ENCODE data around the gene TGFBRAP1. TPM values are rescaled to one million over a fixed set of nuclear protein-coding genes. Genes with fewer than 3 reads are reported as not detected.
A peak's percentile ranks its signal among the peaks of the same experiment; 100 is the strongest.

The TGFBRAP1 gene
- 9.5 TPM for polyA plus RNA-seq (2013, experiment 1 of 2)
- 8.0 TPM for polyA plus RNA-seq (2013, experiment 2 of 2)

- Histone ChIP-seq H3K4me1 (ENCODE audit: control insufficient read depth, insufficient read depth, low read length, poor library complexity, severe bottlenecking) (peaks cover 27% of the 10 kb centered on the region), H3K9me3 (ENCODE audit: control insufficient read depth, low read length) (no peaks in the 10 kb centered on the region), H3K36me3 (ENCODE audit: control insufficient read depth, insufficient read depth, low read length) (peaks cover 12% of the 10 kb centered on the region), H3K4me3 (ENCODE audit: extremely low read depth, insufficient read depth, low read length, poor library complexity, severe bottlenecking) (peak within 1 kb of the TSS; percentile 55), H3K27ac (ENCODE audit: low read depth, low read length, severe bottlenecking) (peak within 1 kb of the TSS; percentile 45)
- WGBS, 2 experiments (ENCODE audit: insufficient coverage in 2 of 2) = 8% methylated on average over 59 to 67 of the region's 101 CpGs
Observed at GRCh38 chr2:105329561-105330495, at the start of gene TGFBRAP1. Gene TGFBRAP1 (minus strand): TSS chr2:105329735. CDS start chr2:105308301, 21,434 bp downstream.

- no peaks in the 10 kb centered on the region for H3K9me3 ChIP-seq (ENCODE audit: control insufficient read depth, low read length)
- H3K4me3 ChIP-seq (ENCODE audit: extremely low read depth, insufficient read depth, low read length, poor library complexity, severe bottlenecking) = no peak overlapping the region
- H3K36me3 ChIP-seq (ENCODE audit: control insufficient read depth, insufficient read depth, low read length) = peaks cover 63% of the 10 kb centered on the region
- H3K4me1 ChIP-seq (ENCODE audit: control insufficient read depth, insufficient read depth, low read length, poor library complexity, severe bottlenecking) = peaks cover 3% of the 10 kb centered on the region
- WGBS, 2 experiments (ENCODE audit: insufficient coverage in 2 of 2) = 79 to 93% methylated on average over 3 of the region's 4 CpGs
- H3K27ac ChIP-seq (ENCODE audit: low read depth, low read length, severe bottlenecking) = no peak overlapping the region
Observed at GRCh38 chr2:105378921-105379383, 49.4 kb upstream of the TGFBRAP1 start.

- 82 to 89% methylated on average over 10 to 11 of the region's 12 CpGs for WGBS, 2 experiments (ENCODE audit: insufficient coverage in 2 of 2)
- Histone ChIP-seq H3K36me3 (ENCODE audit: control insufficient read depth, insufficient read depth, low read length) (peaks cover 61% of the 10 kb centered on the region), H3K4me3 (ENCODE audit: extremely low read depth, insufficient read depth, low read length, poor library complexity, severe bottlenecking) (no peak overlapping the region), H3K27ac (ENCODE audit: low read depth, low read length, severe bottlenecking) (no peak overlapping the region), H3K4me1 (ENCODE audit: control insufficient read depth, insufficient read depth, low read length, poor library complexity, severe bottlenecking) (peaks cover 3% of the 10 kb centered on the region), H3K9me3 (ENCODE audit: control insufficient read depth, low read length) (no peaks in the 10 kb centered on the region)
Observed at GRCh38 chr2:105378276-105378840, 48.8 kb upstream of the TGFBRAP1 start.

GRCh38 chr2:105377871-105378270 is 48.3 kb upstream of the TGFBRAP1 start:
- H3K9me3 ChIP-seq (ENCODE audit: control insufficient read depth, low read length) = no peaks in the 10 kb centered on the region
- H3K4me1 ChIP-seq (ENCODE audit: control insufficient read depth, insufficient read depth, low read length, poor library complexity, severe bottlenecking) = peaks cover 3% of the 10 kb centered on the region
- H3K36me3 ChIP-seq (ENCODE audit: control insufficient read depth, insufficient read depth, low read length) = peaks cover 64% of the 10 kb centered on the region
- H3K27ac ChIP-seq (ENCODE audit: low read depth, low read length, severe bottlenecking) = no peak overlapping the region
- no peak overlapping the region for H3K4me3 ChIP-seq (ENCODE audit: extremely low read depth, insufficient read depth, low read length, poor library complexity, severe bottlenecking)
- WGBS, 2 experiments (ENCODE audit: insufficient coverage in 2 of 2) = 86 to 92% methylated on average over 3 of the region's 3 CpGs

GRCh38 chr2:105376789-105377240 is 47.3 kb upstream of the TGFBRAP1 start:
- WGBS, 2 experiments (ENCODE audit: insufficient coverage in 2 of 2) = 100% methylated on average over 3 of the region's 5 CpGs
- Histone ChIP-seq H3K4me3 (ENCODE audit: extremely low read depth, insufficient read depth, low read length, poor library complexity, severe bottlenecking) (no peak overlapping the region), H3K9me3 (ENCODE audit: control insufficient read depth, low read length) (no peaks in the 10 kb centered on the region), H3K36me3 (ENCODE audit: control insufficient read depth, insufficient read depth, low read length) (peaks cover 58% of the 10 kb centered on the region), H3K27ac (ENCODE audit: low read depth, low read length, severe bottlenecking) (no peak overlapping the region), H3K4me1 (ENCODE audit: control insufficient read depth, insufficient read depth, low read length, poor library complexity, severe bottlenecking) (peaks cover 3% of the 10 kb centered on the region)

GRCh38 chr2:105376010-105376409 is 46.5 kb upstream of the TGFBRAP1 start:
- Histone ChIP-seq H3K4me3 (ENCODE audit: extremely low read depth, insufficient read depth, low read length, poor library complexity, severe bottlenecking) (no peak overlapping the region), H3K4me1 (ENCODE audit: control insufficient read depth, insufficient read depth, low read length, poor library complexity, severe bottlenecking) (no peaks in the 10 kb centered on the region), H3K36me3 (ENCODE audit: control insufficient read depth, insufficient read depth, low read length) (peaks cover 52% of the 10 kb centered on the region), H3K9me3 (ENCODE audit: control insufficient read depth, low read length) (no peaks in the 10 kb centered on the region), H3K27ac (ENCODE audit: low read depth, low read length, severe bottlenecking) (no peak overlapping the region)
- 96 to 97% methylated on average over 9 to 10 of the region's 11 CpGs for WGBS, 2 experiments (ENCODE audit: insufficient coverage in 2 of 2)

GRCh38 chr2:105375001-105375561 is 45.5 kb upstream of the TGFBRAP1 start:
- H3K9me3 ChIP-seq (ENCODE audit: control insufficient read depth, low read length) = no peaks in the 10 kb centered on the region
- H3K27ac ChIP-seq (ENCODE audit: low read depth, low read length, severe bottlenecking) = no peak overlapping the region
- 89 to 93% methylated on average over 8 to 11 of the region's 15 CpGs for WGBS, 2 experiments (ENCODE audit: insufficient coverage in 2 of 2)
- no peak overlapping the region for H3K4me3 ChIP-seq (ENCODE audit: extremely low read depth, insufficient read depth, low read length, poor library complexity, severe bottlenecking)
- no peaks in the 10 kb centered on the region for H3K4me1 ChIP-seq (ENCODE audit: control insufficient read depth, insufficient read depth, low read length, poor library complexity, severe bottlenecking)
- H3K36me3 ChIP-seq (ENCODE audit: control insufficient read depth, insufficient read depth, low read length) = peaks cover 52% of the 10 kb centered on the region

- H3K27ac ChIP-seq (ENCODE audit: low read depth, low read length, severe bottlenecking) = no peak overlapping the region
- no peaks in the 10 kb centered on the region for H3K9me3 ChIP-seq (ENCODE audit: control insufficient read depth, low read length)
- H3K4me1 ChIP-seq (ENCODE audit: control insufficient read depth, insufficient read depth, low read length, poor library complexity, severe bottlenecking) = no peaks in the 10 kb centered on the region
- peaks cover 47% of the 10 kb centered on the region for H3K36me3 ChIP-seq (ENCODE audit: control insufficient read depth, insufficient read depth, low read length)
- no peak overlapping the region for H3K4me3 ChIP-seq (ENCODE audit: extremely low read depth, insufficient read depth, low read length, poor library complexity, severe bottlenecking)
- WGBS, 2 experiments (ENCODE audit: insufficient coverage in 2 of 2) = 94 to 96% methylated on average over 8 of the region's 9 CpGs
Observed at GRCh38 chr2:105373895-105374401, 44.4 kb upstream of the TGFBRAP1 start.

- no peak overlapping the region for H3K27ac ChIP-seq (ENCODE audit: low read depth, low read length, severe bottlenecking)
Observed at GRCh38 chr2:105373344-105373781, 43.8 kb upstream of the TGFBRAP1 start.

GRCh38 chr2:105371810-105372209 is 42.3 kb upstream of the TGFBRAP1 start:
- no peak overlapping the region for H3K4me3 ChIP-seq (ENCODE audit: extremely low read depth, insufficient read depth, low read length, poor library complexity, severe bottlenecking)
- H3K4me1 ChIP-seq (ENCODE audit: control insufficient read depth, insufficient read depth, low read length, poor library complexity, severe bottlenecking) = no peaks in the 10 kb centered on the region
- no peak overlapping the region for H3K27ac ChIP-seq (ENCODE audit: low read depth, low read length, severe bottlenecking)
- peaks cover 53% of the 10 kb centered on the region for H3K36me3 ChIP-seq (ENCODE audit: control insufficient read depth, insufficient read depth, low read length)
- no peaks in the 10 kb centered on the region for H3K9me3 ChIP-seq (ENCODE audit: control insufficient read depth, low read length)
- 81 to 90% methylated on average over 4 of the region's 4 CpGs for WGBS, 2 experiments (ENCODE audit: insufficient coverage in 2 of 2)

More at GRCh38 chr2:105373344-105373781, 43.8 kb upstream of the TGFBRAP1 start:
- H3K36me3 ChIP-seq (ENCODE audit: control insufficient read depth, insufficient read depth, low read length) = peaks cover 47% of the 10 kb centered on the region
- 87 to 92% methylated on average over 9 of the region's 9 CpGs for WGBS, 2 experiments (ENCODE audit: insufficient coverage in 2 of 2)
- H3K4me3 ChIP-seq (ENCODE audit: extremely low read depth, insufficient read depth, low read length, poor library complexity, severe bottlenecking) = no peak overlapping the region
- no peaks in the 10 kb centered on the region for H3K4me1 ChIP-seq (ENCODE audit: control insufficient read depth, insufficient read depth, low read length, poor library complexity, severe bottlenecking)
- H3K9me3 ChIP-seq (ENCODE audit: control insufficient read depth, low read length) = no peaks in the 10 kb centered on the region

All from mesodermal cell (in vitro differentiated cells).